Effector memory CD8-positive, alpha-beta T cell (primary cell): ENCODE results near the gene HECTD1.
"Not testable (repeated sequence)": the region's sequence is repeated elsewhere in the genome, so short reads cannot be mapped to it uniquely, and the experiment has no call there.

Source experiments
- ATAC-seq: fragments of 150-1000 bp; cut with Tn5 transposase; replicated peaks from 2 replicates; pipeline ENCODE4 v1.10.0; 2021; ENCODE audit warnings: mild to moderate bottlenecking, moderate library complexity
- DNase-seq, 3 experiments: peaks; one replicate each; pipeline ENCODE4 v3.0.0; 2021
- H3K27ac Mint-ChIP-seq, 2 donors: one replicate each; pipeline ENCODE4 v1.8.0; 2022; ENCODE audit warnings: mild to moderate bottlenecking in 2 of 2, mixed read lengths in 2 of 2, moderate library complexity in 2 of 2
- H3K27me3 Mint-ChIP-seq, 2 donors: one replicate each; pipeline ENCODE4 v1.8.0; 2022; ENCODE audit warnings: mixed read lengths in 2 of 2
- H3K36me3 Mint-ChIP-seq: one replicate; pipeline ENCODE4 v1.8.0; 2022; ENCODE audit warnings: mild to moderate bottlenecking, moderate library complexity, mixed read lengths; ENCODE audit not compliant: insufficient read depth
- H3K4me1 Mint-ChIP-seq, 2 donors: one replicate each; pipeline ENCODE4 v1.8.0; 2022; ENCODE audit warnings: low read depth in 2 of 2, mixed read lengths in 2 of 2
- H3K4me3 Mint-ChIP-seq, 2 donors: one replicate each; pipeline ENCODE4 v1.8.0; 2022; ENCODE audit warnings: mild to moderate bottlenecking in 2 of 2, mixed read lengths in 2 of 2, moderate library complexity in 2 of 2
- H3K9me3 Mint-ChIP-seq, 2 donors: one replicate each; pipeline ENCODE4 v1.8.0; 2022; ENCODE audit warnings: mixed read lengths in 2 of 2

HECTD1 gene

GRCh38 chr14:31109257-31109656 is 98.3 kb downstream of the HECTD1 start:
- H3K36me3 Mint-ChIP-seq = peaks cover 89% of the 10 kb centered on the region
- ATAC-seq (no peak), DNase-seq (no peak)
- H3K4me3 Mint-ChIP-seq = no peak overlapping the region
- no peaks in the 10 kb centered on the region for H3K27me3 Mint-ChIP-seq
- H3K27ac Mint-ChIP-seq = peak overlapping the region in 1 of 2 donors; percentile 16
- H3K9me3 Mint-ChIP-seq = no peaks in the 10 kb centered on the region
- H3K4me1 Mint-ChIP-seq = no peaks in the 10 kb centered on the region

GRCh38 chr14:31106768-31107167 is 100.8 kb downstream of the HECTD1 start:
- Mint-ChIP-seq H3K4me3 (no peak overlapping the region), H3K27me3 (no peaks in the 10 kb centered on the region), H3K9me3 (no peaks in the 10 kb centered on the region), H3K36me3 (peaks cover 89% of the 10 kb centered on the region), H3K4me1 (no peaks in the 10 kb centered on the region), H3K27ac (peak overlapping the region in 1 of 2 donors; percentile 56)
- DNase-seq (no peak), ATAC-seq (no peak)

- no peaks in the 10 kb centered on the region for H3K27me3 Mint-ChIP-seq
- peaks cover 0 to 4% of the 10 kb centered on the region in 2 donors for H3K4me1 Mint-ChIP-seq
- DNase-seq (no peak), ATAC-seq (no peak)
- H3K4me3 Mint-ChIP-seq = no peak overlapping the region
- H3K27ac Mint-ChIP-seq = peak overlapping the region; percentile 38 to 51
- H3K36me3 Mint-ChIP-seq = peaks cover 47% of the 10 kb centered on the region
- H3K9me3 Mint-ChIP-seq = no peaks in the 10 kb centered on the region
These were observed 110.5 kb downstream of the HECTD1 start for GRCh38 chr14:31097081-31097480.

GRCh38 chr14:31096255-31096654 is 111.3 kb downstream of the HECTD1 start:
- Mint-ChIP-seq H3K36me3 (peaks cover 40% of the 10 kb centered on the region), H3K27ac (no peak overlapping the region), H3K27me3 (no peaks in the 10 kb centered on the region), H3K9me3 (no peaks in the 10 kb centered on the region), H3K4me1 (peaks cover 0 to 4% of the 10 kb centered on the region in 2 donors), H3K4me3 (no peak overlapping the region)
- DNase-seq (no peak), ATAC-seq (no peak)

- ATAC-seq, H3K27ac Mint-ChIP-seq, DNase-seq, H3K4me3 Mint-ChIP-seq, H3K9me3 Mint-ChIP-seq, H3K4me1 Mint-ChIP-seq, H3K27me3 Mint-ChIP-seq: not testable (repeated sequence)
- peaks cover 35% of the 10 kb centered on the region for H3K36me3 Mint-ChIP-seq
These were observed 111.8 kb downstream of the HECTD1 start for GRCh38 chr14:31095817-31096216.

- not testable (repeated sequence) for DNase-seq, H3K4me1 Mint-ChIP-seq, ATAC-seq, H3K27ac Mint-ChIP-seq, H3K4me3 Mint-ChIP-seq, H3K9me3 Mint-ChIP-seq, H3K27me3 Mint-ChIP-seq
- H3K36me3 Mint-ChIP-seq = peaks cover 22% of the 10 kb centered on the region
These were observed 113.4 kb downstream of the HECTD1 start for GRCh38 chr14:31093884-31094839.

- DNase-seq (no peak), ATAC-seq (no peak)
- Mint-ChIP-seq H3K9me3 (no peaks in the 10 kb centered on the region), H3K4me1 (no peaks in the 10 kb centered on the region), H3K4me3 (no peak overlapping the region), H3K27me3 (no peaks in the 10 kb centered on the region), H3K36me3 (peaks cover 6% of the 10 kb centered on the region), H3K27ac (peak overlapping the region in 1 of 2 donors; percentile 35)
These were observed 115.4 kb downstream of the HECTD1 start for GRCh38 chr14:31092160-31092708.

GRCh38 chr14:31090883-31091764 is 116.5 kb downstream of the HECTD1 start:
- H3K36me3 Mint-ChIP-seq = peaks cover 2% of the 10 kb centered on the region
- no peak overlapping the region for H3K4me3 Mint-ChIP-seq
- H3K9me3 Mint-ChIP-seq = no peaks in the 10 kb centered on the region
- DNase-seq (no peak), ATAC-seq (no peak)
- no peaks in the 10 kb centered on the region for H3K27me3 Mint-ChIP-seq
- no peaks in the 10 kb centered on the region for H3K4me1 Mint-ChIP-seq
- H3K27ac Mint-ChIP-seq = no peak overlapping the region

- not testable (repeated sequence) for H3K27ac Mint-ChIP-seq, ATAC-seq, H3K4me1 Mint-ChIP-seq, H3K27me3 Mint-ChIP-seq, DNase-seq, H3K36me3 Mint-ChIP-seq, H3K9me3 Mint-ChIP-seq, H3K4me3 Mint-ChIP-seq
These were observed 121.1 kb downstream of the HECTD1 start for GRCh38 chr14:31086466-31086865.

GRCh38 chr14:31085027-31085426 is 122.6 kb downstream of the HECTD1 start:
- no peak overlapping the region for H3K27ac Mint-ChIP-seq
- no peak overlapping the region for H3K4me3 Mint-ChIP-seq
- no peaks in the 10 kb centered on the region for H3K27me3 Mint-ChIP-seq
- ATAC-seq (no peak), DNase-seq (no peak)
- no peaks in the 10 kb centered on the region for H3K4me1 Mint-ChIP-seq
- H3K36me3 Mint-ChIP-seq = peaks cover 13% of the 10 kb centered on the region
- no peaks in the 10 kb centered on the region for H3K9me3 Mint-ChIP-seq

- ATAC-seq (no peak), DNase-seq (no peak)
- Mint-ChIP-seq H3K4me3 (no peak overlapping the region), H3K9me3 (no peaks in the 10 kb centered on the region), H3K27me3 (no peaks in the 10 kb centered on the region), H3K27ac (no peak overlapping the region), H3K36me3 (peaks cover 13% of the 10 kb centered on the region), H3K4me1 (no peaks in the 10 kb centered on the region)
These were observed 123.2 kb downstream of the HECTD1 start for GRCh38 chr14:31084385-31084784.

GRCh38 chr14:31083781-31084180 is 123.8 kb downstream of the HECTD1 start:
- no peaks in the 10 kb centered on the region for H3K4me1 Mint-ChIP-seq
- DNase-seq (no peak), ATAC-seq (no peak)
- H3K9me3 Mint-ChIP-seq = no peaks in the 10 kb centered on the region
- peaks cover 13% of the 10 kb centered on the region for H3K36me3 Mint-ChIP-seq
- no peak overlapping the region for H3K27ac Mint-ChIP-seq
- H3K27me3 Mint-ChIP-seq = no peaks in the 10 kb centered on the region
- no peak overlapping the region for H3K4me3 Mint-ChIP-seq

- Mint-ChIP-seq H3K27ac (no peak overlapping the region), H3K4me1 (no peaks in the 10 kb centered on the region), H3K4me3 (no peak overlapping the region), H3K27me3 (no peaks in the 10 kb centered on the region), H3K36me3 (peaks cover 11% of the 10 kb centered on the region), H3K9me3 (no peaks in the 10 kb centered on the region)
- ATAC-seq (no peak), DNase-seq (no peak)
These were observed 127.1 kb downstream of the HECTD1 start for GRCh38 chr14:31080484-31080883.
